OCI-LY1 (cell line): ENCODE measurements around the gene ANKRD39.

Experiments
- EZH2 ChIP-seq: fragments of 200-600 bp; sonication (generic), shearing (Covaris generic); IDR thresholded peaks from 2 replicates; pipeline ENCODE4 v1.8.0; 2017; ENCODE audit warnings: borderline replicate concordance, mixed run types, mild to moderate bottlenecking, antibody characterized with exemption, low read length, moderate library complexity, mixed read lengths
- TF ChIP-seq, protein P1 (sequence below): fragments of 200-600 bp; sonication (generic), shearing (Covaris generic); IDR thresholded peaks from 2 replicates; pipeline ENCODE4 v1.5.1; 2017; ENCODE audit warnings: mild to moderate bottlenecking, antibody characterized with exemption, low read length, moderate library complexity, mixed read lengths

- TF ChIP-seq, protein P1, sequence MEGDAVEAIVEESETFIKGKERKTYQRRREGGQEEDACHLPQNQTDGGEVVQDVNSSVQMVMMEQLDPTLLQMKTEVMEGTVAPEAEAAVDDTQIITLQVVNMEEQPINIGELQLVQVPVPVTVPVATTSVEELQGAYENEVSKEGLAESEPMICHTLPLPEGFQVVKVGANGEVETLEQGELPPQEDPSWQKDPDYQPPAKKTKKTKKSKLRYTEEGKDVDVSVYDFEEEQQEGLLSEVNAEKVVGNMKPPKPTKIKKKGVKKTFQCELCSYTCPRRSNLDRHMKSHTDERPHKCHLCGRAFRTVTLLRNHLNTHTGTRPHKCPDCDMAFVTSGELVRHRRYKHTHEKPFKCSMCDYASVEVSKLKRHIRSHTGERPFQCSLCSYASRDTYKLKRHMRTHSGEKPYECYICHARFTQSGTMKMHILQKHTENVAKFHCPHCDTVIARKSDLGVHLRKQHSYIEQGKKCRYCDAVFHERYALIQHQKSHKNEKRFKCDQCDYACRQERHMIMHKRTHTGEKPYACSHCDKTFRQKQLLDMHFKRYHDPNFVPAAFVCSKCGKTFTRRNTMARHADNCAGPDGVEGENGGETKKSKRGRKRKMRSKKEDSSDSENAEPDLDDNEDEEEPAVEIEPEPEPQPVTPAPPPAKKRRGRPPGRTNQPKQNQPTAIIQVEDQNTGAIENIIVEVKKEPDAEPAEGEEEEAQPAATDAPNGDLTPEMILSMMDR, result no peak
- TF ChIP-seq EZH2, result no peak
Measured at GRCh38 chr2:96880891-96881273, 23.1 kb upstream of the ANKRD39 start.
